ENCODE measurements around the gene SGK1. TPM values are rescaled to one million over a fixed set of nuclear protein-coding genes. Genes with fewer than 3 reads are reported as not detected.

Gene SGK1
- total RNA-seq, 3 donors from 2014 or later (not counting 1 experiment from before 2014, with no cell fraction given) = 31.8 to 89.6 (median 33.3) TPM

DNA sequence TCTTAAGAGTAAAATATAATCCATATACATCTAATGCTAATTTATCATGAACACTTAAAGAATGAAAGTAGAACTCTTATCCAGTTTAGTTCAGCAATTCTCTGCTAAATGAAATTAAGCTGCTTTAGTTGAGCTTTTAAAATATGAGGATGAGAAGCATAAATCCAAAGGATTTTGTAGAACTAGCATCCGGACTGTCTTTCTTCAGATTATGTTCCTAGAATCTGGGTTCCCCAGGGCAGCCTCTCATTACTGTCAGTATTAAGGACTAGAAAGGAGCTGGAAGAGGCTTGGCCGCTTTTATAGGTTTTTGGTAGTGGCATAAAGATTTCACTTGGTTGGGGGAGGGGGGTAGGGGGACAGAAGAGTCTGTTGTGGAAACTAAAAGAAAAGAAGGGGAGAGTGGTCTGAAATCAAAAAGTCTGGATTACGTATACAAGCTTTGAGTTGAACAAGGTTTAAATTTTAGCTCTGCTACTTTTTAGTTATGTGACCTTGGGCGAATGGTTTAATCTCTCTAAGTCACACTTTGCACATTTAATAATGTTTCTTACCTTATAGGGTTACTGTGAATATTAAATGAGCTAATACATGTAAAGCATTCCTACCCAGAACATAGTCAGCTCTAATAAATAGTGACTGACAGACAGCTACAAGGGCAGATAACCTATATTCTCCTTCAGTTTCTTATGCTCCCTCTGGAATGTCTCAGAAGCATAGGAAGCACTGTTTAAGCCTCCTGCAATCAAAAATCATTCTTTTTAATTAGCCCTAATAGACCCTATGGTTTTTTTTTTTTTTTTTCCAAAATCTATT is 3.7 kb downstream of the SGK1 start:
- Mint-ChIP-seq H3K4me3 (no peak overlapping the region), H3K4me1 (peaks cover 7 to 11% of the 10 kb centered on the region in 2 donors), H3K27me3 (ENCODE audit: low read depth in 2 of 2) (peaks cover 47 to 59% of the 10 kb centered on the region in 2 donors), H3K36me3 (no peaks in the 10 kb centered on the region), H3K27ac (no peak overlapping the region), H3K9me3 (no peaks in the 10 kb centered on the region)
- H3K27ac ChIP-seq (ENCODE audit: low read length) = no peak overlapping the region
- intact Hi-C loops (cut with micrococcal nuclease) = no loop called here
- no peak for DNase-seq
- peaks cover 8% of the 10 kb centered on the region for H3K4me1 ChIP-seq (ENCODE audit: control insufficient read depth, insufficient read depth, low read length)
- no peaks in the 10 kb centered on the region for H3K36me3 ChIP-seq (ENCODE audit: control insufficient read depth, insufficient read depth, low read length)
- no peak overlapping the region for H3K4me3 ChIP-seq (ENCODE audit: low read length)
- ATAC-seq = no peak
- 88% methylated on average over 3 of the region's 4 CpGs for WGBS (ENCODE audit: insufficient coverage)
- peaks cover 19% of the 10 kb centered on the region for H3K27me3 ChIP-seq (ENCODE audit: control insufficient read depth, insufficient read depth, low read length)
- no peaks in the 10 kb centered on the region for H3K9me3 ChIP-seq (ENCODE audit: control insufficient read depth, insufficient read depth, low read length)
- TF ChIP-seq, protein P1, sequence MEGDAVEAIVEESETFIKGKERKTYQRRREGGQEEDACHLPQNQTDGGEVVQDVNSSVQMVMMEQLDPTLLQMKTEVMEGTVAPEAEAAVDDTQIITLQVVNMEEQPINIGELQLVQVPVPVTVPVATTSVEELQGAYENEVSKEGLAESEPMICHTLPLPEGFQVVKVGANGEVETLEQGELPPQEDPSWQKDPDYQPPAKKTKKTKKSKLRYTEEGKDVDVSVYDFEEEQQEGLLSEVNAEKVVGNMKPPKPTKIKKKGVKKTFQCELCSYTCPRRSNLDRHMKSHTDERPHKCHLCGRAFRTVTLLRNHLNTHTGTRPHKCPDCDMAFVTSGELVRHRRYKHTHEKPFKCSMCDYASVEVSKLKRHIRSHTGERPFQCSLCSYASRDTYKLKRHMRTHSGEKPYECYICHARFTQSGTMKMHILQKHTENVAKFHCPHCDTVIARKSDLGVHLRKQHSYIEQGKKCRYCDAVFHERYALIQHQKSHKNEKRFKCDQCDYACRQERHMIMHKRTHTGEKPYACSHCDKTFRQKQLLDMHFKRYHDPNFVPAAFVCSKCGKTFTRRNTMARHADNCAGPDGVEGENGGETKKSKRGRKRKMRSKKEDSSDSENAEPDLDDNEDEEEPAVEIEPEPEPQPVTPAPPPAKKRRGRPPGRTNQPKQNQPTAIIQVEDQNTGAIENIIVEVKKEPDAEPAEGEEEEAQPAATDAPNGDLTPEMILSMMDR (IDR thresholded peaks at IDR 0.05) = no peak

DNA sequence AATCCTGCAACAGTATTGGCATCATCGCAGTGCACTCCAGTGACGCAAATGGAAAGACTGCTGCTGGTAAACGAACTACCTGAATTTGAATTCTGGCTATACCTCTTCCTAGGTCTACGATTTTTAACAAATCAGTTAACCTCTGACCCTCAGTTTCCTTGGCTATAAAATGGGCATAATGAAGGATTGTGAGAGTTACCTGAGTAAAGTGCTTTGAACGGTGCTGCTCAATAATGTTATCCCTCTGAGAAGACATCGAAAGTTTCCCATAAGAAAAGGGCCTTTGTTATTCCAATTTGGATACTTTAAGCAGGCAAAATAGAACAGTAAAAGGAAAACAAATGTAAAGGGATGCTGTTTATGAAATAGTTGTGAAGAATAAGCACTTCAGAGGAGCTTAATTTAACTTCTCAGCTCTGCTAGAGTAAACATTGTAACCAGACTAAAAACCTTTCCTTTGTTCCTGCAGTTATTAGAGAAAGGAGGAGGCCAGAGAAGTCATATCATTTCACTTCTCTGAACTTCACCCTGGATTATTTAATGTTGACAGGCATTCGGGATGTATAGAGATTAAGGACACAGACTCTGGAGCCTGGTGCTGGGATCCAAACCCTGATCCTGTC is 5.8 kb downstream of the SGK1 start:
- intact Hi-C loops (cut with micrococcal nuclease) = no loop called here
- H3K4me1 ChIP-seq (ENCODE audit: control insufficient read depth, insufficient read depth, low read length) = no peaks in the 10 kb centered on the region
- TF ChIP-seq, protein P1 (IDR thresholded peaks at IDR 0.05) = no peak
- Mint-ChIP-seq H3K9me3 (no peaks in the 10 kb centered on the region), H3K27me3 (ENCODE audit: low read depth in 2 of 2) (peaks cover 30 to 39% of the 10 kb centered on the region in 2 donors), H3K27ac (no peak overlapping the region), H3K4me1 (no peaks in the 10 kb centered on the region), H3K4me3 (no peak overlapping the region), H3K36me3 (no peaks in the 10 kb centered on the region)
- ATAC-seq (no peak), DNase-seq (no peak)
- WGBS (ENCODE audit: insufficient coverage) = 92% methylated on average over 7 of the region's 7 CpGs
- no peak overlapping the region for H3K4me3 ChIP-seq (ENCODE audit: low read length)
- no peaks in the 10 kb centered on the region for H3K9me3 ChIP-seq (ENCODE audit: control insufficient read depth, insufficient read depth, low read length)
- H3K36me3 ChIP-seq (ENCODE audit: control insufficient read depth, insufficient read depth, low read length) = no peaks in the 10 kb centered on the region
- peaks cover 8% of the 10 kb centered on the region for H3K27me3 ChIP-seq (ENCODE audit: control insufficient read depth, insufficient read depth, low read length)
- H3K27ac ChIP-seq (ENCODE audit: low read length) = no peak overlapping the region

DNA sequence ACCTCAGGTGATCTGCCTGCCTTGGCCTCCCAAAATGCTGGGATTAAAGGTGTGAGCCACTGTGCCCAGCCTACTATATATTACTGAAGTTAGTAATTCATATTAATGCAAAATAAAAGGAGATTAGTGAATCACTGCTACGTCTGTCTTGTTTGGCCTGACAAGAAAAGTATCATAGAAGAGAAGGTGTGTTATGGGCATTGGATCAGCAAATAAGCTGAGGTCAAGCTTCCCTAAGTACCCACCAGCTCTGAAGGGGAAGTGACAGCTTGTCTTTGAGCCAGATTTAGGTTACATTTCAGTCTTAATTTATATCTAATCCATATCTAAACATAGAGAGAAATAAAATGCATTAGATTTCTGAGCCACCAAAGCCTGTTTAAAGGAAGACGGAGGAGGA is 7.1 kb downstream of the SGK1 start:
- H3K9me3 Mint-ChIP-seq = no peaks in the 10 kb centered on the region
- H3K4me3 Mint-ChIP-seq = no peak overlapping the region
- no peaks in the 10 kb centered on the region for H3K4me1 ChIP-seq (ENCODE audit: control insufficient read depth, insufficient read depth, low read length)
- WGBS (ENCODE audit: insufficient coverage) = 100% methylated on average over 1 of the region's 2 CpGs
- H3K27ac Mint-ChIP-seq = no peak overlapping the region
- H3K4me3 ChIP-seq (ENCODE audit: low read length) = no peak overlapping the region
- intact Hi-C loops (cut with micrococcal nuclease) = no loop called here
- H3K9me3 ChIP-seq (ENCODE audit: control insufficient read depth, insufficient read depth, low read length) = no peaks in the 10 kb centered on the region
- DNase-seq (no peak), ATAC-seq (no peak)
- TF ChIP-seq, protein P1 (IDR thresholded peaks at IDR 0.05) = no peak
- no peaks in the 10 kb centered on the region for H3K36me3 Mint-ChIP-seq
- H3K27me3 ChIP-seq (ENCODE audit: control insufficient read depth, insufficient read depth, low read length) = peaks cover 5% of the 10 kb centered on the region
- H3K27me3 Mint-ChIP-seq (ENCODE audit: low read depth in 2 of 2) = peaks cover 18 to 25% of the 10 kb centered on the region in 2 donors
- H3K4me1 Mint-ChIP-seq = no peaks in the 10 kb centered on the region
- no peak overlapping the region for H3K27ac ChIP-seq (ENCODE audit: low read length)
- H3K36me3 ChIP-seq (ENCODE audit: control insufficient read depth, insufficient read depth, low read length) = no peaks in the 10 kb centered on the region
